ENCODE data around the gene PILRA.
"Not testable (repeated sequence)": the region's sequence is repeated elsewhere in the genome, so short reads cannot be mapped to it uniquely, and the experiment has no call there.

The PILRA gene

GRCh38 chr7:100373261-100373831, at the start of gene PILRA:
TSS of gene PILRA (plus strand) at chr7:100373487. CDS start at chr7:100373657, 170 bp downstream.
- DNase-seq: peak; percentile 39

DNA sequence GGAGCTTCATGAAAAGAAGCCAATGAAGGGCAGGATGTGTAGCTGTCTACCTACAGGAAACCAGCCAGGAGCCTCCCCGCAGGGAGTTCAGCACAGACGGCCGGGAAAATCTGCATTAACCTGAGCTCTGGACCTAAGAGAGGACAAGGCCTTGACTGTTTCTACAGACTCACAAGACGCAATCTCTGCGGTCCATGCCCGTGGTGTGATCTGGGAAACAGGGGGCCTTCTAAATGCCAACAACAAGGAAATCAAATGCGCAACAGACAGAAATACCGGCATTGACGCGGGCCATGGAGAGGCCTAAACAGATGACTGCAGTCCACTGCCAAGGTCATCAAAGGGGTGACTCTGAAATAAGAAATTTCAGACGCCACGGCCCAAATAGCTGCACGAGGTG, 49.1 kb upstream of the PILRA start:
- not testable (repeated sequence) for DNase-seq

DNA sequence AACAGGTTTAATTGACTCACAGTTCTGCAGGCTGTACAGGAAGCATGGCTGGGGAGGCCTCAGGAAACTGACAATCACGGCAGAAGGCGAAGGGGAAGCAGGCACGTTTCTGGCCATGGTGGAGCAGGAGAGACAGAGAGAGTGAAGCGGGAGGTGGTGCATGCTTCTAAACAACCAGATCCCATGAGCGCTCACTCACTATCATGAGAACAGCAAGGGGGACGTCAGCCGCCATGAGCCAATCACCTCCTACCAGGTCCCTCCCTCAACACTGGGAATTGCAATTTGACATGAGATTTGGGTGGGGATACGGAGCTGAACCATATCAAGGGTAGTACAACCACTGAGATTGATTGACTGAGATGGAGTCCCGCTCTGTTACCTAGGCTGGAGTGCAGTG, 47.6 kb upstream of the PILRA start:
- DNase-seq: not testable (repeated sequence)

DNA sequence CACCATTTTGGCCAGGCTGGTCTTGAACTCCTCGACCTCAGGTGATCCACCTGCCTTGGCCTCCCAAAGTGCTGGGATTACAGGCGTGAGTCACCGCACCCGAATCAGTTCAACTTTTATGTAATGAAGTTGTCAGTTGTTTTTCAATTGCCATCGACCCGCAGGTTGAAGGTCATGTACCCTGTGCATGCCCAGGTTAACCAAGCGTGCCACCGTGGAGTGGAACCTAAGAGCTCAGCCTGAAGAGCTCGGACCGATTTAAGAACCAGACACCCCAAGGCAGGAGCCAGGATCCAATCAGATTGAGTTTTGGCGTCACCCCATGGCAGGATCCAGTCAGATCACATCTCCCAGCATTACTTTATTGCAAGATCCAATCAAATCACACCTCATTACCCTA, 46.4 kb upstream of the PILRA start:
- not testable (repeated sequence) for DNase-seq

DNA sequence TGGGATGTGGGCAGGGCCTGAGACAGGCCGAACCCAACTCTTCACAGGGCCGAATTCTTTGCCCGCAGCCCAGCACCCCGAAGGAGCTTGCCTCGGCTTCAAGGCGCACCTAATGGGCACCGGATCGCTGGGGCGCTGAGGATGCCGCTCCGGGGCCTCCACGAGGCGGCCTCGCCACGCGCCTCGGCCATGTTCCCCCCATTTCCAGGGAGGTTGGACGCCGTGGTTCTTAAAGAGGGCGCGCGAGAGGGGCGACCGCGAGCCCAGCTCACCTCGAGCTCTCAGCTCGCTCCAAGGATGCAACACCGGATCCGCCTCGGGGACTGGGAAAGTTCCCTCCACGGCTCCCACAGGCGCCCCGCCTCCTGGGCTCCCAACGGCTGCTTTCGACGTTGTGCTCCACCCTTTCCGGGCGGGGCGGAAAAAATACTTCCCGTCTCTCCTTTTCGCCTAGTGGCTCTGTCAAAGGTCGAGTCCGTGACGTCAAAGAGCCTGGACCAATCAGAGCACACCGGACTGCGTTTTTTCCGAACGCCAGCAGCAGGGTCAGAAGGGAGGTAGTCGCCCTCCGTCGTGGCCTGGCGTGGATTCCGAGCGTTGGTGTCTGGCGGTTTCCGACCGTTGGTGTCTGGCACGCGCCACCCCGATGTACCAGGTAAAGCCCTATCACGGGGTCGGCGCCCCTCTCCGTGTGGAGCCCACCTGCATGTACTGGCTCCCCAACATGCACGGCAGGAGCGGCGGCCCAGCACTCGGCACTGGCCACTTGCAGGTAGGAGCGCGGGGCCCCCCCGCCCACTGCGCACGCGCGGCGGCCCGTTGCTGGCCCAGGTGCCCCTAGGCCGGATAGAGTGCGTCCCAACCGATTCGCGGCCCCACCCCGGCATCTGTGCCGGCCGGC, 37.5 kb upstream of the PILRA start:
- DNase-seq: peak; percentile 98

- not testable (repeated sequence) for DNase-seq
Observed at GRCh38 chr7:100338083-100338696, 35.1 kb upstream of the PILRA start.

GRCh38 chr7:100341286-100341685, 32.0 kb upstream of the PILRA start:
- DNase-seq: not testable (repeated sequence)

DNA sequence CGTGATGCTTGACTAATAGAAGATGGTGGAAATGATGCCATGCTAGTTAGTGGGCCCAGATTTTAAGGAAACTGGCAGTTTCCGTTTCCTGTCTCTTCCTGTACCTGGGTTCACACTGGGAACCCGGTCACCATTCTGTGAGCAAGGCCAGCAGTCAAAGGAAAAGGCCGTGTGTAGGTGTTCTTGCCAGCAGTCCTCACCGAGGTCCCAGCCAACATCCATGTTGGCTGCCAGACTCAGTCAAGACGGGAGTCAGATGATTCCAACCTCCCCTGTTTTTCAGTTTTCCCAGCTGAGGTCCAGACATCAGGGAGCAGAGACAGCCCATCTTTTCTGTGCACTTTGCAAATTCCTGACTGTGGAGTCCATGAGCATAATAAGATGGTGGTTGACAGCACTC, 30.5 kb upstream of the PILRA start:
- no peak for DNase-seq

- DNase-seq: not testable (repeated sequence)
Observed at GRCh38 chr7:100344124-100344559, 29.1 kb upstream of the PILRA start.

DNA sequence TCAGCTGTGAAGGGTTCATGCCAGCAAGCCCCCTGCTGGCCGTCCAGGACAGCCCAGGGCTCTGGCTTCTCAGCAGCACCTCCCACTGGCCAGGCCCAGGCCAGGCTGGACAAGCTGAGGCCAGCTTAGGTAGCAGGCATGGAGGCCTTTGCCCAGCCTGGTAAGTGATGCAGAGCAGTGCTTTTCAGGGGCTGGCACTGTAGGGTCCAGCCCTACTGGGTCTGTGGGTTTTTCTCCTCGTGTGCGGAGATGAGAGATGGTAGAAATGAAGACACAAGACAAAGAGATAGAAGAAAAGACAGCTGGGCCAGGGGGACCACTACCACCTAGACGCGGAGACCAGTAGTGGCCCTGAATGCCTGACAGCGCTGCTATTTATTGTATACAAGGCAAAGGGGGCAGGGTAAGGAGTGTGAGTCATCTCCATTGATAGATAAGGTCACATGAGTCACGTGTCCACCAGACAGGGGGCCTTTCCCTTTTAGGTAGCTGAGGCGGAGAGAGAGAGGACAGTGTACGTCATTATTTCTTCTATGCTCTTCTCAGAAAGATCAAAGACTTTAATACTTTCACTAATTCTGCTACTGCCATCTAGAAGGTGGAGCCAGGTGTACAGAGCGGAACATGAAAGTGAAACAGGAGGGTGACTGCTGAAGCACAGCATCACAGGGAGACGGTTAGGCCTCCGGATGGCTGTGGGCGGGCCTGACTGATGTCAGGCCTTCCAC, 28.6 kb upstream of the PILRA start:
- DNase-seq: not testable (repeated sequence)

DNA sequence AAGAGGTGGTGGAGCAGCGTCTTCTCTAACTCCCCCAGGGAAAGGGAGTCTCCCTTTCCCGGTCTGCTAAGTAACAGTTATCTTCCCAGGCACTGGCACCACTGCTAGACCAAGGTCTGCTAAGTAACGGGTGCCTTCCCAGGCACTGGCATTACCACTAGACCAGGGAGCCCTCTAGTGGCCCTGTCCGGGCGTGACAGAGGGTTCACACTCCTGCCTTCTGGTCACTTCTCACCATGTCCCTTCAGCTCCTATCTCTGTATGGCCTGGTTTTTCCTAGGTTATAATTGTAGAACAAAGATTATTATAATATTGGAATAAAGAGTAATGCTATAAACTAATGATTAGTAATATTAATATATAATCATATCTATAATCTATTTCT, 28.0 kb upstream of the PILRA start:
- not testable (repeated sequence) for DNase-seq

DNA sequence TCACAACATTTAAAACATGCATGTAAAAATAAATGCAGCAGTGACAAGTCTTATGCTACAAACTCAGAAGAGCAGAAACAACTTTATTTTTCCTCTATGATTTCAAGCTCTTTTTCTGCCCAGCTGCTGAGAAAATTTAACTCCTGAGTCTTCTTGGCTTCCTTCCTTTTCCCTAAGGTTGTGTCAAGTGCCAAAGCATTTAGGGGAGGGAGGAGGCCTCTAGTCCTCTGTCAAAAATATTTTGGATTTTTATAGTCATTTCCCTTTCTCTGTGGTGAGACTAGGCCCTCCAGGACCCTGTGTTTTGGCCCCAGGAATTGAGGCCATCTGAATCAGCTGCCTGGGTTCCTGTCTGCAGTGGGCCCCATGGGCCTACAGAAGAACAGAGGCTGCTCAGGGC, 26.4 kb upstream of the PILRA start:
- DNase-seq: no peak

GRCh38 chr7:100348805-100349204, 24.5 kb upstream of the PILRA start:
- no peak for DNase-seq

GRCh38 chr7:100349757-100350156, 23.5 kb upstream of the PILRA start:
- no peak for DNase-seq

- DNase-seq: no peak
Observed at GRCh38 chr7:100351657-100352058, 21.6 kb upstream of the PILRA start.

- not testable (repeated sequence) for DNase-seq
Observed at GRCh38 chr7:100352230-100352781, 21.0 kb upstream of the PILRA start.

DNA sequence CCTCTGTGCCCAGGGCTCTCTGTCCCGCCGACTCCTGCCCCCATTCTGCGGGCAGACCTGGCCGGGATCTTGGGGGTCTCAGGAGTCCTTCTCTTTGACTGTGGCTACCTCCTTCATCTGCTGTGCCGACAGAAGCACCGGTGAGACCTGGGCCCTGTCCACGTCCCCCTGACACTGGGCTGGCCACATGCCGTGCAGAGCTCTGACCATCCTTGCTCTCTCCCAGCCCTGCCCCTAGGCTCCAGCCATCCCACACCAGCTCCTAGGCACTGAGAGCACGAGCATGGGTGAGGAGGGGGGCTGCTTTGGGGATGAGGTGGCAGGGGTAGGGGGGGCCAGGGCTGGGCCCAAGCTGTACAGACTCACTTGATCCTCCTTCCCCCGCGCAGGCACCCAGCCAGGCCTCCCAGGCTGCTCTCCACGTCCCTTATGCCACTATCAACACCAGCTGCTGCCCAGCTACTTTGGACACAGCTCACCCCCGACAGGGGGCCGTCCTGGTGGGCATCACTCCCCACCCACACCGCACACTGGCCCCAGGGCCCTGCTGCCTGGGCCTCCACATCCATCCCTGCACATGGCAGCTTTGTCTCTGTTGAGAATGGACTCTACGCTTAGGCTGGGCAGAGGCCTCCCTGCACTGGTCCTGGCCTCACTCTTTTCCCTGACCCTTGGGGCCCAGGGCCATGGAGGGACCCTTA, 20.2 kb upstream of the PILRA start:
- DNase-seq: no peak

- no peak for DNase-seq
Observed at GRCh38 chr7:100353685-100354330, 19.5 kb upstream of the PILRA start.

DNA sequence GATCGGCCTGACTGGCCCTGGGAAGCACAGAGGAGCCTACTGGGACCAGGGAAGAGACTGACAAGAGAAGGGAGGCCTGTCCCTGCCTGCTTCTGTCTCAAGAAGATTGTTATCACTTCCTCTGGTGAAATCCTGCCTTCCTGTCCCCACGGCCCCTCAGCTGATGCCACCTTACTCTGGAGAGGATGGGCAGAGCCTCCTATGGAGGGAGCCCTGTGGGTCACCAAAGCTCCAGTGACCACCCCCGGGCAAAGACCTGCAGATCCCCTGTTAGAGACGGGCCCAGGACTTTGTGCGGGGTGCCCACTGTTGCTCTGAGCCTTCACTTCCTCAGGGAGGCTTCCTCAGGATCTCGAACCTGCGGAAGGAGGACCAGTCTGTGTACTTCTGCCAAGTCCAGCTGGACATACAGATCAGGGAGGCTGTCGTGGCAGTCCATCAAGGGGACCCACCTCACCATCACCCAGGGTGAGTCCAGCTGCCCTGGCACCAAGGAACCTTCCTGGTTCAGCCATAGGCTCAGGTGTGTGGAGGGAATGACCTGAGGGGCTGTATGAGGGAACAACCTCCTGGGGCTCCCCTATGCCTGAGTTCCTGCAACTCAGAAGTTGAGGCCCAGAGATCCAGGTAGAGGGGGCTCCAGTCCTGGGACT, 16.7 kb upstream of the PILRA start:
- DNase-seq: no peak

DNA sequence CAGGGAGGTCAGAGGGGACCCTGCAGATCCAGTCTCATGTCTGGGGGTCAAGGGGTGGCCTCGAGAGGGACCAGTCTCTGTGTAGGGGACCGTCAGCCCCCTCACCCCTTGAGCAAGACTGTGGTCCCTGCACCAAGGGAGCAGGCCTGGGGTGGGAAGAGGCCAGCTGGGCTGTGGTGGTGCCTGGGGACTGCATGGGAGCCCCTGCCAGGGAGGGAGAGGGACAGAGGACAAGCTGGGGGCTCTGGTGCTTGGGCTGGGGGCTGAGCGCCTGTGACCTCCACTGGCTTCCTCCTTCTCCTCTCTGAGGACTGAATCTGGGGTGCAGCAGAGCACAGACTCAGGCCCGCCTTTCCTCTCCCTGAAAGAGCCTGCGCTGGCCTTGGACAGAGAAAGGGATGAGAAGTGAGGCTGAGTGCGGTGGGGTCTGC, 16.1 kb upstream of the PILRA start:
- DNase-seq: no peak

Measured in retina (tissue), 1 donor.